IMR-90 (cell line): ENCODE results near the gene GALNT9. TPM values are rescaled to one million over a fixed set of nuclear protein-coding genes. Genes with fewer than 3 reads are reported as not detected.

ENCODE experiments used
- ATAC-seq: fragments of 200-7000 bp; cut with Tn5 transposase; 2 replicates; pipeline ENCODE4 v1.9.1; 2020; ENCODE audit warnings: low read depth, mild to moderate bottlenecking, moderate library complexity
- BruUV-seq: library from RNA; stranded (reverse); fragments of 400-500 nt; replicated peaks from 2 replicates; lab custom pipeline; 2021; lab: Mats Ljungman, UMichigan
- CTCF ChIA-PET: fragments of 300-600 bp; formaldehyde crosslinking; extraction: SDS; loops from one replicate; lab custom pipeline; 2021; ENCODE audit warnings: antibody characterized with exemption; lab: Yijun Ruan, JAX
- POLR2A ChIA-PET: fragments of 300-600 bp; sonication (Branson Sonifier 250); formaldehyde crosslinking; loops from one replicate; lab custom pipeline; 2022; ENCODE audit warnings: antibody characterized with exemption; ENCODE audit not compliant: unreplicated experiment; lab: Charles Lee
- DNase-seq: peaks from one replicate; pipeline ENCODE4 v3.0.0; 2013
- H2AFZ ChIP-seq: replicated peaks from 2 replicates; pipeline ENCODE3; 2013; ENCODE audit warnings: low read length, mild to moderate bottlenecking; ENCODE audit not compliant: poor library complexity
- H2AK5ac ChIP-seq: 2 replicates; pipeline ENCODE4 v1.6.1; 2013; ENCODE audit warnings: low read depth, low read length, inconsistent platforms
- H2AK9ac ChIP-seq: replicated peaks from 2 replicates; pipeline ENCODE3; 2013; ENCODE audit warnings: mild to moderate bottlenecking, low read depth, low read length, moderate library complexity; ENCODE audit not compliant: poor library complexity
- H2BK120ac ChIP-seq: 2 replicates; pipeline ENCODE4 v1.6.1; 2013; ENCODE audit warnings: low read depth, low read length, inconsistent platforms
- H2BK15ac ChIP-seq: 3 replicates; pipeline ENCODE4 v1.6.1; 2013; ENCODE audit warnings: low read depth, low read length, inconsistent platforms
- H2BK20ac ChIP-seq: 2 replicates; pipeline ENCODE4 v1.6.1; 2013; ENCODE audit warnings: low read depth, mild to moderate bottlenecking, inconsistent platforms, low read length, moderate library complexity
- H2BK5ac ChIP-seq: 2 replicates; pipeline ENCODE4 v1.6.1; 2013; ENCODE audit warnings: mild to moderate bottlenecking, low read depth, low read length, inconsistent platforms; ENCODE audit not compliant: poor library complexity, severe bottlenecking
- H3K14ac ChIP-seq: replicated peaks from 2 replicates; pipeline ENCODE4 v1.6.1; 2013; ENCODE audit warnings: low read depth, low read length, inconsistent platforms
- H3K18ac ChIP-seq: 2 replicates; pipeline ENCODE4 v1.6.1; 2013; ENCODE audit warnings: low read depth, low read length, control low read depth
- H3K23ac ChIP-seq: 2 replicates; pipeline ENCODE4 v1.6.1; 2013; ENCODE audit warnings: low read depth, low read length, inconsistent platforms
- H3K27ac ChIP-seq: 2 replicates; pipeline ENCODE4 v1.5.1; 2013; ENCODE audit warnings: mild to moderate bottlenecking, control low read depth, low read length; ENCODE audit not compliant: insufficient read depth
- H3K27me3 ChIP-seq: 2 replicates; pipeline ENCODE4 v1.6.1; 2013; ENCODE audit warnings: low read length; ENCODE audit not compliant: control insufficient read depth, insufficient read depth
- H3K36me3 ChIP-seq: 2 replicates; pipeline ENCODE4 v1.6.1; 2013; ENCODE audit warnings: low read length, mixed read lengths; ENCODE audit not compliant: control insufficient read depth, insufficient read depth
- H3K4ac ChIP-seq: 2 replicates; pipeline ENCODE4 v1.6.1; 2013; ENCODE audit warnings: low read depth, low read length, inconsistent platforms
- H3K4me1 ChIP-seq: 2 replicates; pipeline ENCODE4 v1.6.1; 2013; ENCODE audit warnings: low read length, mixed read lengths; ENCODE audit not compliant: control insufficient read depth, insufficient read depth
- H3K4me2 ChIP-seq: 2 replicates; pipeline ENCODE4 v1.6.1; 2013; ENCODE audit warnings: low read depth, mild to moderate bottlenecking, control low read depth, low read length, moderate library complexity
- H3K4me3 ChIP-seq: 2 replicates; pipeline ENCODE4 v1.5.1; 2013; ENCODE audit warnings: low read depth, mild to moderate bottlenecking, control low read depth, low read length, moderate library complexity; ENCODE audit not compliant: insufficient read depth
- H3K56ac ChIP-seq: 2 replicates; pipeline ENCODE4 v1.6.1; 2013; ENCODE audit warnings: low read length, inconsistent platforms; ENCODE audit not compliant: insufficient read depth; ENCODE audit errors: extremely low read depth
- H3K79me1 ChIP-seq, 2 experiments: 2 replicates each; pipeline ENCODE4 v1.6.1; 2013; ENCODE audit warnings: low read length in 2 of 2, inconsistent platforms in 1 of 2, low read depth in 1 of 2
- H3K9ac ChIP-seq: 2 replicates; pipeline ENCODE4 v1.6.1; 2013; ENCODE audit warnings: low read depth, low read length, control low read depth
- H3K9me1 ChIP-seq: 2 replicates; pipeline ENCODE4 v1.6.1; 2013; ENCODE audit warnings: low read length, inconsistent platforms; ENCODE audit not compliant: insufficient read depth
- H3K9me3 ChIP-seq: 2 replicates; pipeline ENCODE4 v1.6.1; 2013; ENCODE audit warnings: low read length; ENCODE audit not compliant: control insufficient read depth, insufficient read depth
- H4K20me1 ChIP-seq: 2 replicates; pipeline ENCODE4 v1.6.1; 2013; ENCODE audit warnings: low read length, inconsistent platforms; ENCODE audit not compliant: insufficient read depth
- H4K5ac ChIP-seq: 2 replicates; pipeline ENCODE4 v1.6.1; 2013; ENCODE audit warnings: mild to moderate bottlenecking, low read depth, low read length, control low read depth
- H4K8ac ChIP-seq, 2 experiments: 2 replicates each; pipeline ENCODE4 v1.6.1; 2013; ENCODE audit warnings: low read depth in 2 of 2, low read length in 2 of 2, control low read depth in 1 of 2, inconsistent platforms in 1 of 2
- H4K91ac ChIP-seq: 2 replicates; pipeline ENCODE4 v1.6.1; 2013; ENCODE audit warnings: low read depth, low read length, inconsistent platforms; ENCODE audit not compliant: insufficient read depth
- NFE2L2 ChIP-seq: fragments of 150-350 bp; IDR thresholded peaks from 2 replicates; pipeline ENCODE4 v1.6.1; 2016; ENCODE audit warnings: low read depth, mild to moderate bottlenecking, low read length
- WGBS, 2 experiments: methylation state at CpG; one replicate each; pipeline versions ENCODE4 v1.1.5 to v1.1.7; 2013; ENCODE audit warnings: missing lambda C conversion rate in 2 of 2; ENCODE audit not compliant: insufficient read length in 1 of 2; ENCODE audit errors: extremely low coverage in 2 of 2; 5-methylcytosine and 5-hydroxymethylcytosine counted together
- dilution Hi-C: fragments of 300-500 bp; cut with HindIII; formaldehyde crosslinking; loops from one replicate; pipeline ENCODE4 v1.14.3; 2018; ENCODE audit warnings: low sequenced_read_pairs; ENCODE audit not compliant: unreplicated experiment
- in situ Hi-C: fragments of 300-500 bp; cut with MboI; formaldehyde crosslinking; loops from 3 replicates; pipeline ENCODE4 v1.14.3; 2019; ENCODE audit warnings: low sequenced_read_pairs, inconsistent platforms, mixed read lengths
- intact Hi-C: fragments of 100-400 bp; cut with micrococcal nuclease; formaldehyde crosslinking; loops from 2 replicates; pipeline ENCODE4 v1.10.0; 2022
- polyA plus RNA-seq, 3 experiments: library from polyadenylated mRNA; depleted of rRNA; stranded (reverse); fragments of >200 nt; gene quantifications; 2 replicates each; pipeline ENCODE4 v1.2.3, GENCODE V29; 2012; ENCODE audit warnings: low replicate concordance in 1 of 3
- total RNA-seq: library from RNA; depleted of rRNA; stranded (reverse); fragments of >200 nt; gene quantifications from 2 replicates; pipeline ENCODE4 v1.2.3, GENCODE V29; 2012

The GALNT9 gene
- total and polyA plus RNA-seq, 2 of the 4 experiments (the other 2 are of a cell fraction): under 0.01 to 0.12 TPM

DNA sequence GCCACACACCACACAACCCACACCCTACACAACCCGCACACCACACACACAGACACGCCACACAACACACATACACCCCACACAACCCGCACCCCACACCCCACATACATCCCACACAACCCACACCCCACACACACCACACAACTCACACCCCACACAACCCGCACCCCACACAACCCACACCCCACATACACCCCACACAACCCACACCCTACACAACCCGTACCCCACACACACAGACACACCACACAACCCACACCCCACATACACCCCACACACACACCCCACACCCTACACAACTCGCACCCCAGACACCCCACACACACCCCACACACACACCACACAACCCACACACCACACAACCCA, 106.6 kb downstream of the GALNT9 start:
- ChIA-PET POLR2A (no interaction called here), CTCF (no interaction called here)
- 81% methylated on average over 2 of the region's 6 CpGs; no CpG with 5 or more reads in 1 of the 2 experiments for WGBS, 2 experiments
- no peak overlapping the region for H2AK9ac ChIP-seq
- H2BK5ac ChIP-seq: peak overlapping the region; percentile 45
- no peak overlapping the region for H3K4me3 ChIP-seq
- H4K8ac ChIP-seq: no peak overlapping the region
- no TSS peak for BruUV-seq
- H3K23ac ChIP-seq: no peak overlapping the region
- no peaks in the 10 kb centered on the region; the same call in 1 of the 2 replicates for H3K4me1 ChIP-seq
- peaks cover 5% of the 10 kb centered on the region; the same call in 1 of the 2 replicates for H3K27me3 ChIP-seq
- DNase-seq (no peak), ATAC-seq (no peak)
- H2BK15ac ChIP-seq: no peak overlapping the region
- H3K79me1 ChIP-seq: no peaks in the 10 kb centered on the region
- H2AFZ ChIP-seq: peak overlapping the region; percentile 65
- no peaks in the 10 kb centered on the region for H4K20me1 ChIP-seq
- peaks cover 3% of the 10 kb centered on the region for H3K9me3 ChIP-seq
- no peak overlapping the region for H4K5ac ChIP-seq
- H4K91ac ChIP-seq: no peak overlapping the region
- H2AK5ac ChIP-seq: no peak overlapping the region
- H3K4me2 ChIP-seq: no peak overlapping the region
- no peak overlapping the region for H2BK120ac ChIP-seq
- H3K14ac ChIP-seq: no peak overlapping the region
- no peaks in the 10 kb centered on the region for H3K9me1 ChIP-seq
- H3K27ac ChIP-seq: no peak overlapping the region
- dilution Hi-C loops: no loop called here
- no peak overlapping the region for H2BK20ac ChIP-seq
- no peak for TF ChIP-seq NFE2L2
- H3K18ac ChIP-seq: no peak overlapping the region
- no peak overlapping the region for H3K56ac ChIP-seq
- H3K9ac ChIP-seq: no peak overlapping the region
- intact Hi-C loops: no loop called here
- no peaks in the 10 kb centered on the region for H3K36me3 ChIP-seq
- in situ Hi-C loops: no loop called here
- H3K4ac ChIP-seq: no peak overlapping the region
